K562 (cell line): Measurements from ENCODE around the gene TNKS2. TPM values are rescaled to one million over a fixed set of nuclear protein-coding genes. Genes with fewer than 3 reads are reported as not detected.
A peak's percentile ranks its signal among the peaks of the same experiment; 100 is the strongest.

Source experiments
- CAMTA2 ChIP-seq: fragments of 250-450 bp; sonication (Bioruptor Pico); conservative IDR thresholded peaks from 2 replicates; pipeline ENCODE4 v1.5.1; 2022
- CTBP1 ChIP-seq: fragments of 450-650 bp; IDR thresholded peaks from 2 replicates; pipeline ENCODE4 v1.6.1; 2016; ENCODE audit warnings: borderline replicate concordance
- ELF4 ChIP-seq: fragments of 450-650 bp; formaldehyde crosslinking; IDR thresholded peaks from 2 replicates; pipeline ENCODE4 v1.4.0; 2022; ENCODE audit warnings: missing genetic modification characterization
- ERF ChIP-seq: fragments of 450-650 bp; formaldehyde crosslinking; IDR thresholded peaks from 2 replicates; pipeline ENCODE4 v1.4.0; 2020; ENCODE audit warnings: mild to moderate bottlenecking, mixed read lengths
- FOXK2 ChIP-seq, 2 experiments: fragments of 450-650 bp; IDR thresholded peaks in 1 of 2; conservative IDR thresholded peaks in 1 of 2; 2 replicates each; pipeline ENCODE4 v1.6.1; 2016; ENCODE audit warnings: low read depth in 2 of 2, mild to moderate bottlenecking in 1 of 2
- FOXM1 ChIP-seq, 2 experiments: fragments of 450-650 bp in 1 of 2; sonication (generic) in 1 of 2; formaldehyde crosslinking in 1 of 2; IDR thresholded peaks; 2 replicates each; pipeline versions ENCODE4 v1.6.1 to v1.9.0; 2017 to 2022; ENCODE audit warnings: low read depth in 2 of 2, mild to moderate bottlenecking in 2 of 2, missing genetic modification reagents in 1 of 2, moderate library complexity in 1 of 2
- FUS ChIP-seq: fragments of 200-400 bp; formaldehyde crosslinking; optimal IDR thresholded peaks from 2 replicates; pipeline ENCODE3; 2017; ENCODE audit warnings: low read depth, low read length
- HOXB6 ChIP-seq: fragments of 250-450 bp; sonication (Bioruptor Pico); IDR thresholded peaks from 2 replicates; pipeline ENCODE4 v1.5.1; 2022; ENCODE audit warnings: mild to moderate bottlenecking, borderline replicate concordance
- JUN ChIP-seq, 2 experiments: sonication (generic) in 1 of 2; formaldehyde crosslinking in 1 of 2; IDR thresholded peaks; 2 replicates each; pipeline versions ENCODE4 v1.6.1 to v1.8.0; 2012 to 2022; ENCODE audit warnings: borderline replicate concordance in 2 of 2, mild to moderate bottlenecking in 2 of 2, improper control_type of control experiment in 1 of 2, low read depth in 1 of 2, low read length in 1 of 2, missing genetic modification reagents in 1 of 2
- SMAD4 ChIP-seq: fragments of 250-450 bp; sonication (Bioruptor Pico); conservative IDR thresholded peaks from 2 replicates; pipeline ENCODE4 v1.8.0; 2021; ENCODE audit warnings: inconsistent platforms, mild to moderate bottlenecking, moderate library complexity
- TARDBP ChIP-seq: fragments of 450-650 bp; IDR thresholded peaks from 2 replicates; pipeline ENCODE4 v1.6.1; 2016
- TBP ChIP-seq: optimal IDR thresholded peaks from 2 replicates; pipeline ENCODE3; 2011; ENCODE audit warnings: low read depth, low read length, improper control_type of control experiment
- TEAD2 ChIP-seq: fragments of 450-650 bp; IDR thresholded peaks from 2 replicates; pipeline ENCODE4 v1.6.1; 2016; ENCODE audit warnings: missing genetic modification characterization, control low read depth, missing compliant biosample characterization
- ZNF23 ChIP-seq: fragments of 250-450 bp; sonication (Bioruptor Pico); IDR thresholded peaks from 2 replicates; pipeline ENCODE4 v1.4.0; 2020; ENCODE audit warnings: mild to moderate bottlenecking
- ZNF436 ChIP-seq: fragments of 250-450, 450-650 bp; sonication (Bioruptor Pico); formaldehyde crosslinking; IDR thresholded peaks from 2 replicates; pipeline ENCODE4 v1.7.0; 2020; ENCODE audit warnings: mild to moderate bottlenecking
- ZNF551 ChIP-seq: fragments of 250-450 bp; sonication (Bioruptor Pico); IDR thresholded peaks from 2 replicates; pipeline ENCODE4 v1.5.0; 2021; ENCODE audit warnings: mild to moderate bottlenecking, moderate library complexity
- polyA plus RNA-seq, 8 experiments: library from polyadenylated mRNA; depleted of rRNA in 4 of 8; stranded (reverse) in 5 of 8; unstranded in 3 of 8; fragments of >200 nt; fragmentation: Nextera tagmentation in 2 of 8; fragmentation: Illumina TruSeq in 1 of 8; extraction: Ambion mirVana in 2 of 8; extraction: Trizol in 1 of 8; gene quantifications; 2 replicates each; pipeline versions ENCODE4 v1.2.1 to v1.2.3, GENCODE V29; 2011 to 2014; ENCODE audit warnings: inconsistent platforms in 1 of 8, missing spikeins in 1 of 8
- total RNA-seq, 7 experiments: library from RNA; depleted of rRNA in 6 of 7; stranded (reverse); fragments of >200 nt in 6 of 7; fragmentation: Illumina TruSeq in 2 of 7; extraction: Trizol in 2 of 7; gene quantifications; 2 replicates each; pipeline versions ENCODE4 v1.2.1 to v1.2.3, GENCODE V29; 2011 to 2021; ENCODE audit warnings: low replicate concordance in 1 of 7
- TF ChIP-seq, protein P1 (sequence below): fragments of 250-450 bp; sonication (Bioruptor Pico); IDR thresholded peaks from 2 replicates; pipeline ENCODE4 v1.5.1; 2021; ENCODE audit warnings: mild to moderate bottlenecking
- TF ChIP-seq, protein P2 (sequence below), 2 experiments: fragments of 450-650 bp; IDR thresholded peaks; 2 replicates each; pipeline ENCODE4 v1.6.1; 2016; ENCODE audit warnings: mild to moderate bottlenecking in 2 of 2, borderline replicate concordance in 1 of 2, low read depth in 1 of 2, moderate library complexity in 1 of 2

TNKS2 gene
- total and polyA plus RNA-seq, 9 of the 15 experiments (the other 6 are each of a cell fraction or from before 2014, with no cell fraction given), result 3.5 to 19.8 (median 8.6) TPM

DNA sequence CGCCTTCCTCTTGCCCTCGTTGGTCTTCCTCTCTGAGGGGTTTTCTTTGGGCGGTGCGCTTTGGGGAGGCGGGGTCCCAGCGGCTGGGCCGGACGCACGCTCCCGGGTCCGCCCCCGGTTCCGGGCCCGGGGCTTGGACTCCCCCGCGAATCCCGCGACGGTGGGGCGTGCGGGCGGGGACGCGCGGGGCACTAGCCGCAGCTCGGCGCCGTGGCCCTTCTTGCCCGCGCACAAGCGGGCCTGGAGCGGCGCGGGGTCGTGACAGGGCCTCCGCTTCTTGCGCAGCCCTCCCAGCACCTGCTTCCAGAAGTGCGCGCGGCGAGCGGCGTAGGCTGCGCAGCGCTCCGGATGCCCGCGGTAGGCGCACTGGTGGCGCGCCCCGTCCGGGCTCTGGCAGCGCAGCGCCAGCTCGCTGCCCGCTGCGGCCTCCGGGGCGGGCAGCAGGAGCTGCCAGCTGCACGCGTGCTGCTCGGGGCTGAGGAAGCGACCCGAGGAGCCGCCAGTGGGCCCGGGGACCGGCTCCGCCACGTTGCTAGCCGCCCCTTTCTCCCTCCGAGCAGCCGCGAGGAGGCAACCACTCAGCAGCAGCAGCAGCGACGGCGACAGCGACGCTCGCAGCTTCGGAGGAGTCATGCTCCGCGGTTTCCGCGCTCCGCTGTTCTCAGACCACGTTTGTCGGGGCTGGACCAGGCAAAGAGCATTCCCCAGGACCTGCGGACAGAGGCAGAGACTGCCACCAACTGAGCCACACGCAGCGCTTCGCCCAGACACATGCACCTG lies 110.3 kb downstream of the TNKS2 start (continued):
- TF ChIP-seq TEAD2 (tag), result no peak
- no peak for TF ChIP-seq FOXM1 (IDR thresholded peaks at IDR 0.05; ENCODE audit: low read depth)
- no peak for TF ChIP-seq FOXM1 (CRISPR knock-in tag; IDR thresholded peaks at IDR 0.05; ENCODE audit: low read depth)
- no peak for TF ChIP-seq ZNF23 (CRISPR knock-in tag)
- TF ChIP-seq HOXB6 (CRISPR knock-in tag), result no peak
- no peak for TF ChIP-seq TARDBP
- TF ChIP-seq TBP, result peak; percentile 58
- TF ChIP-seq CTBP1, result peak; percentile 84
- TF ChIP-seq JUN (IDR thresholded peaks at IDR 0.05; ENCODE audit: borderline replicate concordance, low read depth, low read length), result peak; percentile 24; the same call in 1 of the 2 replicates
- no peak for TF ChIP-seq JUN (CRISPR knock-in tag; IDR thresholded peaks at IDR 0.05; ENCODE audit: borderline replicate concordance)
- TF ChIP-seq, protein P1, sequence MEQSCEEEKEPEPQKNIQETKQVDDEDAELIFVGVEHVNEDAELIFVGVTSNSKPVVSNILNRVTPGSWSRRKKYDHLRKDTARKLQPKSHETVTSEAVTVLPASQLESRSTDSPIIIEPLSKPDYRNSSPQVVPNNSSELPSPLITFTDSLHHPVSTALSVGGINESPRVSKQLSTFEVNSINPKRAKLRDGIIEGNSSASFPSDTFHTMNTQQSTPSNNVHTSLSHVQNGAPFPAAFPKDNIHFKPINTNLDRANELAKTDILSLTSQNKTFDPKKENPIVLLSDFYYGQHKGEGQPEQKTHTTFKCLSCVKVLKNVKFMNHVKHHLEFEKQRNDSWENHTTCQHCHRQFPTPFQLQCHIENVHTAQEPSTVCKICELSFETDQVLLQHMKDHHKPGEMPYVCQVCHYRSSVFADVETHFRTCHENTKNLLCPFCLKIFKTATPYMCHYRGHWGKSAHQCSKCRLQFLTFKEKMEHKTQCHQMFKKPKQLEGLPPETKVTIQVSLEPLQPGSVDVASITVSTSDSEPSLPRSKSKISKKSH (CRISPR knock-in tag), result no peak
- no peak for TF ChIP-seq ELF4 (CRISPR knock-in tag)
- TF ChIP-seq CAMTA2, result no peak
- TF ChIP-seq, protein P2, sequence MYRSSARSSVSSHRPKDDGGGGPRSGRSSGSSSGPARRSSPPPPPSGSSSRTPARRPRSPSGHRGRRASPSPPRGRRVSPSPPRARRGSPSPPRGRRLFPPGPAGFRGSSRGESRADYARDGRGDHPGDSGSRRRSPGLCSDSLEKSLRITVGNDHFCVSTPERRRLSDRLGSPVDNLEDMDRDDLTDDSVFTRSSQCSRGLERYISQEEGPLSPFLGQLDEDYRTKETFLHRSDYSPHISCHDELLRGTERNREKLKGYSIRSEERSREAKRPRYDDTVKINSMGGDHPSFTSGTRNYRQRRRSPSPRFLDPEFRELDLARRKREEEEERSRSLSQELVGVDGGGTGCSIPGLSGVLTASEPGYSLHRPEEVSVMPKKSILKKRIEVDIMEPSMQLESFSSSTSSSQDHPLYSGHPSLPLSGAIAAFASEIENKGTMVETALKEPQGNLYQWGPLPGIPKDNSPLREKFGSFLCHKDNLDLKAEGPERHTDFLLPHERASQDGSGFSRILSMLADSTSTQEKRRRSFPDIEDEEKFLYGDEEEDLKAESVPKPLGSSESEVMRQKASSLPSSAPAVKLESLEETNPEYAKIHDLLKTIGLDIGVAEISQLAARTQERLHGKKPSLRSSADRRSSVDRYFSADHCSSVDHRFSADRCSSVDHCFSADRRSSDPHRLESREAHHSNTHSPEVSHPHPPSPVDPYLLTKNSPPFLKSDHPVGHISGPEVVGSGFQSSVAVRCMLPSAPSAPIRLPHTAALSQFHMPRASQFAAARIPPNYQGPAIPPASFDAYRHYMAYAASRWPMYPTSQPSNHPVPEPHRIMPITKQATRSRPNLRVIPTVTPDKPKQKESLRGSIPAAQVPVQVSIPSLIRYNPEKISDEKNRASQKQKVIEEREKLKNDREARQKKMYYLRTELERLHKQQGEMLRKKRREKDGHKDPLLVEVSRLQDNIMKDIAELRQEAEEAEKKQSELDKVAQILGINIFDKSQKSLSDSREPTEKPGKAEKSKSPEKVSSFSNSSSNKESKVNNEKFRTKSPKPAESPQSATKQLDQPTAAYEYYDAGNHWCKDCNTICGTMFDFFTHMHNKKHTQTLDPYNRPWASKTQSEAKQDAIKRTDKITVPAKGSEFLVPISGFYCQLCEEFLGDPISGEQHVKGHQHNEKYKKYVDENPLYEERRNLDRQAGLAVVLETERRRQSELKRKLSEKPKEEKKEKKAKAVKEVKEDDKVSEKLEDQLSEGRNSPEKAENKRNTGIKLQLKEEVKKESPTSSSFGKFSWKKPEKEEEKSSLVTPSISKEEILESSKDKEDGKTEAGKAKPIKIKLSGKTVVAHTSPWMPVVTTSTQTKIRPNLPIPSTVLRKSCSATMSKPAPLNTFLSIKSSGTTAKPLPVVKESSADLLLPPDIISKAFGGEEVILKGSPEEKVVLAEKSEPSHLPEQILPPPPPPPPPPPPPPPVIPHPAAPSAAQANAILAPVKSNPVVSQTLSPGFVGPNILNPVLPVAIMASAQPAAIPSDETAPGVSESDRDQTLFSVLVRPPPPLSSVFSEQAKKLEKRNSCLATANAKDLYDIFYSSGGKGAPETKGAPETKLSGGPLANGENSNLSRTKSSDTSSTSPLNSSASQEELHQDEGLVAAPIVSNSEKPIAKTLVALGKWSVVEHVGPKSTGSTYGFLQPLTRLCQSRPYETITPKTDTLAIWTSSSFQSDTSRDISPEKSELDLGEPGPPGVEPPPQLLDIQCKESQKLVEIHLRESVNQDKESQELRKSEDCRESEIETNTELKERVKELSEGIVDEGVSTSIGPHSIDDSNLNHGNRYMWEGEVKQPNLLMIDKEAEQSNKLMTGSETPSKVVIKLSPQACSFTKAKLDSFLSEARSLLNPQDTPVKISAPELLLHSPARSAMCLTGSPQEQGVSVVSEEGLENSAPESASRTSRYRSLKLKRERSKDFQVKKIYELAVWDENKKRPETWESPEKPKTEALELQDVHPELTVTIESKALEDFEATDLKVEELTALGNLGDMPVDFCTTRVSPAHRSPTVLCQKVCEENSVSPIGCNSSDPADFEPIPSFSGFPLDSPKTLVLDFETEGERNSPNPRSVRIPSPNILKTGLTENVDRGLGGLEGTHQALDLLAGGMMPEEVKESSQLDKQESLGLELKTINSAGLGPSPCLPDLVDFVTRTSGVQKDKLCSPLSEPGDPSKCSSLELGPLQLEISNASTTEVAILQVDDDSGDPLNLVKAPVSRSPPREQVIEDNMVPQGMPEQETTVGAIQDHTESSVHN (IDR thresholded peaks at IDR 0.05; ENCODE audit: borderline replicate concordance in 1 of 2, low read depth in 1 of 2), result no peak
- TF ChIP-seq ZNF551 (CRISPR knock-in tag), result no peak
- TF ChIP-seq ERF (CRISPR knock-in tag), result peak; percentile 25; the same call in 1 of the 2 replicates
- TF ChIP-seq ZNF436 (CRISPR knock-in tag), result no peak
- TF ChIP-seq FUS, result peak; percentile 17
- TF ChIP-seq FOXK2 (conservative IDR thresholded peaks at IDR 0.05 in 1 of 2, IDR thresholded peaks at IDR 0.05 in 1 of 2; ENCODE audit: low read depth in 2 of 2), result no peak
- TF ChIP-seq SMAD4 (CRISPR knock-in tag), result 0 out of 2 replicates have a peak, but pooled peaks have one; percentile 9
